ENCODE measurements around the gene MYG1. TPM values are rescaled to one million over a fixed set of nuclear protein-coding genes. Genes with fewer than 3 reads are reported as not detected.

MYG1 gene
- total RNA-seq, 1 experiment from 2014 or later: 104 TPM

DNA sequence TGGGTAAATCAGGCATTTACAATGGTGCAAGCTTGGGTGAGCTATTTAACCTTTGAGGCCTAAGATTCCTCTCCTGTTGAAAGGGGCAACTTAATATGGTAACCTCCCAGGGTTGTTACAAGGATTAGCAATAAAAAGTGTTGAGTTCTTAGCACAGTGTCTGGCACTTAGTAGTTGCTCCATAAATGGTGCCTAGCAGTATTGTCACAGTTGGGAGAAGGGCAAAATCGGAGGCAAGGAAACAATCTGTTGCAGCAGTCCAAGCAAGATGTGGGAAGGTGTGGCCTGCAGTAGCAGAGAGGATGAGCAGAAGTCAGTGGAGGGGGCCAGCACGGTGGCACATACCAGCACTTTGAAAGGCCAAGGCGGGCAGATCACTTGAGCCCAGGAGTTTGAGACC, 44.0 kb downstream of the MYG1 start:
- intact Hi-C loops (cut with micrococcal nuclease): no loop called here
- Histone ChIP-seq H3K79me2 (ENCODE audit: insufficient read depth, low read length) (no peaks in the 10 kb centered on the region), H3K4me1 (ENCODE audit: control insufficient read depth in 1 of 2, insufficient read depth in 2 of 2, low read length in 2 of 2) (peaks cover 11 to 16% of the 10 kb centered on the region in 2 experiments; a peak in 3 of 4 replicates), H3K9me3 (ENCODE audit: control insufficient read depth in 1 of 2, insufficient read depth in 1 of 2, low read depth in 1 of 2, low read length in 2 of 2) (no peaks in the 10 kb centered on the region), H3K4me2 (ENCODE audit: low read length) (no peak overlapping the region), H3K9ac (ENCODE audit: low read length) (no peak overlapping the region), H4K20me1 (ENCODE audit: insufficient read depth) (no peaks in the 10 kb centered on the region), H3K9me2 (ENCODE audit: insufficient read depth) (no peaks in the 10 kb centered on the region), H3K27me3 (ENCODE audit: insufficient read depth, low read length) (no peaks in the 10 kb centered on the region), H2AFZ (ENCODE audit: low read depth, low read length, poor library complexity, severe bottlenecking) (no peak overlapping the region), H3K4me3 (replicated peaks in 1 of 2; ENCODE audit: low read depth in 1 of 2, low read length in 2 of 2) (no peak overlapping the region), H3K36me3 (ENCODE audit: control insufficient read depth in 1 of 2, insufficient read depth in 2 of 2, low read length in 2 of 2) (no peaks in the 10 kb centered on the region), H3K27ac (ENCODE audit: low read depth, low read length) (no peak overlapping the region)
- TF ChIP-seq, protein P1, sequence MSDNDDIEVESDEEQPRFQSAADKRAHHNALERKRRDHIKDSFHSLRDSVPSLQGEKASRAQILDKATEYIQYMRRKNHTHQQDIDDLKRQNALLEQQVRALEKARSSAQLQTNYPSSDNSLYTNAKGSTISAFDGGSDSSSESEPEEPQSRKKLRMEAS (IDR thresholded peaks at IDR 0.05): no peak
- TF ChIP-seq RAD21 (IDR thresholded peaks at IDR 0.05; ENCODE audit: low read depth) (no peak), JUND (IDR thresholded peaks at IDR 0.05) (no peak), EZH2 (IDR thresholded peaks at IDR 0.05) (no peak), CTCF (IDR thresholded peaks at IDR 0.05 in 2 of 3, conservative IDR thresholded peaks at IDR 0.05 in 1 of 3; ENCODE audit: borderline replicate concordance in 1 of 3, insufficient read depth in 1 of 3, low read depth in 2 of 3, low read length in 2 of 3) (no peak), ZFX (IDR thresholded peaks at IDR 0.05) (no peak), EGR1 (IDR thresholded peaks at IDR 0.05; ENCODE audit: low read depth) (no peak), FOSL1 (IDR thresholded peaks at IDR 0.05; ENCODE audit: low read depth) (no peak), CBX3 (IDR thresholded peaks at IDR 0.05; ENCODE audit: low read depth) (no peak), ELF1 (IDR thresholded peaks at IDR 0.05; ENCODE audit: borderline replicate concordance, low read depth) (no peak), SP1 (IDR thresholded peaks at IDR 0.05; ENCODE audit: low read depth) (no peak), TCF7L2 (IDR thresholded peaks at IDR 0.05; ENCODE audit: borderline replicate concordance, extremely low read depth, insufficient read depth, insufficient read length) (no peak), YY1 (IDR thresholded peaks at IDR 0.05; ENCODE audit: extremely low read depth, insufficient replicate concordance, low read depth, low read length) (no peak), CEBPB (IDR thresholded peaks at IDR 0.05; ENCODE audit: low read depth) (no peak), SRF (IDR thresholded peaks at IDR 0.05; ENCODE audit: low read depth) (no peak)
- TF ChIP-seq, protein P2, sequence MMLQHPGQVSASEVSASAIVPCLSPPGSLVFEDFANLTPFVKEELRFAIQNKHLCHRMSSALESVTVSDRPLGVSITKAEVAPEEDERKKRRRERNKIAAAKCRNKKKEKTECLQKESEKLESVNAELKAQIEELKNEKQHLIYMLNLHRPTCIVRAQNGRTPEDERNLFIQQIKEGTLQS (IDR thresholded peaks at IDR 0.05): no peak
- TF ChIP-seq, protein P3, sequence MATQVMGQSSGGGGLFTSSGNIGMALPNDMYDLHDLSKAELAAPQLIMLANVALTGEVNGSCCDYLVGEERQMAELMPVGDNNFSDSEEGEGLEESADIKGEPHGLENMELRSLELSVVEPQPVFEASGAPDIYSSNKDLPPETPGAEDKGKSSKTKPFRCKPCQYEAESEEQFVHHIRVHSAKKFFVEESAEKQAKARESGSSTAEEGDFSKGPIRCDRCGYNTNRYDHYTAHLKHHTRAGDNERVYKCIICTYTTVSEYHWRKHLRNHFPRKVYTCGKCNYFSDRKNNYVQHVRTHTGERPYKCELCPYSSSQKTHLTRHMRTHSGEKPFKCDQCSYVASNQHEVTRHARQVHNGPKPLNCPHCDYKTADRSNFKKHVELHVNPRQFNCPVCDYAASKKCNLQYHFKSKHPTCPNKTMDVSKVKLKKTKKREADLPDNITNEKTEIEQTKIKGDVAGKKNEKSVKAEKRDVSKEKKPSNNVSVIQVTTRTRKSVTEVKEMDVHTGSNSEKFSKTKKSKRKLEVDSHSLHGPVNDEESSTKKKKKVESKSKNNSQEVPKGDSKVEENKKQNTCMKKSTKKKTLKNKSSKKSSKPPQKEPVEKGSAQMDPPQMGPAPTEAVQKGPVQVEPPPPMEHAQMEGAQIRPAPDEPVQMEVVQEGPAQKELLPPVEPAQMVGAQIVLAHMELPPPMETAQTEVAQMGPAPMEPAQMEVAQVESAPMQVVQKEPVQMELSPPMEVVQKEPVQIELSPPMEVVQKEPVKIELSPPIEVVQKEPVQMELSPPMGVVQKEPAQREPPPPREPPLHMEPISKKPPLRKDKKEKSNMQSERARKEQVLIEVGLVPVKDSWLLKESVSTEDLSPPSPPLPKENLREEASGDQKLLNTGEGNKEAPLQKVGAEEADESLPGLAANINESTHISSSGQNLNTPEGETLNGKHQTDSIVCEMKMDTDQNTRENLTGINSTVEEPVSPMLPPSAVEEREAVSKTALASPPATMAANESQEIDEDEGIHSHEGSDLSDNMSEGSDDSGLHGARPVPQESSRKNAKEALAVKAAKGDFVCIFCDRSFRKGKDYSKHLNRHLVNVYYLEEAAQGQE (IDR thresholded peaks at IDR 0.05; ENCODE audit: low read depth): no peak
- TF ChIP-seq, protein P4, sequence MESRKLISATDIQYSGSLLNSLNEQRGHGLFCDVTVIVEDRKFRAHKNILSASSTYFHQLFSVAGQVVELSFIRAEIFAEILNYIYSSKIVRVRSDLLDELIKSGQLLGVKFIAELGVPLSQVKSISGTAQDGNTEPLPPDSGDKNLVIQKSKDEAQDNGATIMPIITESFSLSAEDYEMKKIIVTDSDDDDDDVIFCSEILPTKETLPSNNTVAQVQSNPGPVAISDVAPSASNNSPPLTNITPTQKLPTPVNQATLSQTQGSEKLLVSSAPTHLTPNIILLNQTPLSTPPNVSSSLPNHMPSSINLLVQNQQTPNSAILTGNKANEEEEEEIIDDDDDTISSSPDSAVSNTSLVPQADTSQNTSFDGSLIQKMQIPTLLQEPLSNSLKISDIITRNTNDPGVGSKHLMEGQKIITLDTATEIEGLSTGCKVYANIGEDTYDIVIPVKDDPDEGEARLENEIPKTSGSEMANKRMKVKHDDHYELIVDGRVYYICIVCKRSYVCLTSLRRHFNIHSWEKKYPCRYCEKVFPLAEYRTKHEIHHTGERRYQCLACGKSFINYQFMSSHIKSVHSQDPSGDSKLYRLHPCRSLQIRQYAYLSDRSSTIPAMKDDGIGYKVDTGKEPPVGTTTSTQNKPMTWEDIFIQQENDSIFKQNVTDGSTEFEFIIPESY (IDR thresholded peaks at IDR 0.05; ENCODE audit: extremely low read depth, insufficient replicate concordance, low read length): no peak
- RAD21 ChIA-PET (ENCODE audit: low non-redundant PET in 1 of 2, low total read pairs in 2 of 2, uncharacterized antibody in 2 of 2, unreplicated experiment in 2 of 2): no interaction called here
- BruUV-seq (replicated peaks): no TSS peak
- DNase-seq (ENCODE audit: low read depth, low spot score): no peak
- POLR2A ChIA-PET: no interaction called here
- CTCF ChIA-PET: interaction anchor here (2.5 kb wide), 1 partner anchor 10 kb away, joined by 14 read pairs; no protein-coding TSS in a partner anchor
- ATAC-seq: no peak
